HG02840 (cell line): ENCODE measurements around the gene FUT9.
"Not testable (repeated sequence)": the region's sequence is repeated elsewhere in the genome, so short reads cannot be mapped to it uniquely, and the experiment has no call there.

ENCODE experiments used
- ATAC-seq: cut with Tn5 transposase; IDR thresholded peaks from one replicate; pipeline ENCODE4 v1.9.1; 2021; ENCODE audit warnings: mild to moderate bottlenecking, moderate library complexity, moderate number of reproducible peaks; ENCODE audit not compliant: unreplicated experiment, low FRiP score

Gene FUT9

DNA sequence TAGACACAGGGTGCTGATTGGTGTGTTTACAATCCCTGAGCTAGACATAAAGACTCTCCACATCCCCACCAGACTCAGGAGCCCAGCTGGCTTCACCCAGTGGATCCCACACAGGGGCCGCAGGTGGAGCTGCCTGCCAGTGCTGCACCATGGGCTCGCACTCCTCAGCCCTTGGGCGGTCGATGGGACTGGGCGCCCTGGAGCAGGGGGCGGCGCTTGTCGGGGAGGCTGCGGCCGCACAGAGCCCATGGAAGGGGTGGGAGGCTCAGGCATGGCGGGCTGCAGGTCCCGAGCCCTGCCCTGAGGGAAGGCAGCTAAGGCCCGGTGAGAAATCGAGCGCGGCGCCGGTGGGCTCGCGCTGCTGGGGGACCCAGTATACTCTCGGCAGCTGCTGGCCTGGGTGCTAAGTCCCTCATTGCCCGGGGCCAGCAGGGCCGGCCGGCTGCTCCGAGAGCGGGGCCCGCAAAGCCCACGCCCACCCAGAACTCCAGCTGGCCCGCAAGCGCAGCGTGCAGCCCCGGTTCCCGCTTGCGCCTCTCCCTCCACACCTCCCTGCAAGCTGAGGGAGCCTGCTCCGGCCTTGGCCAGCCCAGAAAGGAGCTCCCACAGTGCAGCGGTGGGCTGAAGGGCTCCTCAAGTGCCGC is 245.1 kb downstream of the FUT9 start:
- not testable (repeated sequence) for ATAC-seq
